H9 (cell line): ENCODE data around the gene KCNG2. TPM values are rescaled to one million over a fixed set of nuclear protein-coding genes. Genes with fewer than 3 reads are reported as not detected.

Experiments
- DNase-seq: peaks from one replicate; pipeline ENCODE4 v3.0.0-alpha.2; 2017
- H2AFZ ChIP-seq: one replicate; pipeline ENCODE4 v1.6.1; 2013; ENCODE audit warnings: mild to moderate bottlenecking, low read length, control low read depth, moderate library complexity
- H2AK5ac ChIP-seq: 2 replicates; pipeline ENCODE4 v1.6.1; 2013; ENCODE audit warnings: low read length, control low read depth, mixed read lengths; ENCODE audit not compliant: insufficient read length
- H2BK120ac ChIP-seq: one replicate; pipeline ENCODE4 v1.6.1; 2013; ENCODE audit warnings: low read depth, mild to moderate bottlenecking, low read length, control low read depth, inconsistent platforms; ENCODE audit not compliant: poor library complexity, severe bottlenecking
- H2BK12ac ChIP-seq: 2 replicates; pipeline ENCODE4 v1.6.1; 2013; ENCODE audit warnings: low read length, control low read depth, mixed read lengths, low read depth; ENCODE audit not compliant: insufficient read length
- H2BK15ac ChIP-seq: 2 replicates; pipeline ENCODE4 v1.6.1; 2013; ENCODE audit warnings: low read depth, low read length, control low read depth
- H2BK20ac ChIP-seq: one replicate; pipeline ENCODE4 v1.6.1; 2013; ENCODE audit warnings: low read depth, mild to moderate bottlenecking, low read length, control low read depth, inconsistent platforms; ENCODE audit not compliant: poor library complexity, severe bottlenecking
- H2BK5ac ChIP-seq: 2 replicates; pipeline ENCODE4 v1.6.1; 2013; ENCODE audit warnings: low read length, control low read depth, mixed read lengths; ENCODE audit not compliant: insufficient read length
- H3K14ac ChIP-seq: 2 replicates; pipeline ENCODE4 v1.6.1; 2013; ENCODE audit warnings: low read length, control low read depth; ENCODE audit not compliant: insufficient read depth
- H3K18ac ChIP-seq: 2 replicates; pipeline ENCODE4 v1.6.1; 2013; ENCODE audit warnings: low read depth, mild to moderate bottlenecking, mixed read lengths, low read length, control low read depth; ENCODE audit not compliant: insufficient read length
- H3K23ac ChIP-seq: 2 replicates; pipeline ENCODE4 v1.6.1; 2013; ENCODE audit warnings: low read length, control low read depth, mixed read lengths, low read depth; ENCODE audit not compliant: insufficient read length
- H3K23me2 ChIP-seq: 2 replicates; pipeline ENCODE4 v1.6.1; 2013; ENCODE audit warnings: low read depth, mild to moderate bottlenecking, mixed read lengths, low read length, control low read depth; ENCODE audit not compliant: insufficient read length, poor library complexity, severe bottlenecking
- H3K27ac ChIP-seq: 2 replicates; pipeline ENCODE4 v1.5.1; 2013; ENCODE audit warnings: low read length, control low read depth, mixed read lengths, low read depth; ENCODE audit not compliant: insufficient read length
- H3K27me3 ChIP-seq: 2 replicates; pipeline ENCODE4 v1.6.1; 2013; ENCODE audit warnings: low read length, control low read depth, inconsistent platforms; ENCODE audit not compliant: insufficient read depth
- H3K4ac ChIP-seq: 2 replicates; pipeline ENCODE4 v1.6.1; 2013; ENCODE audit warnings: low read depth, mild to moderate bottlenecking, control low read depth, inconsistent platforms, low read length, moderate library complexity
- H3K4me1 ChIP-seq: 2 replicates; pipeline ENCODE4 v1.6.1; 2013; ENCODE audit warnings: low read length, control low read depth, inconsistent platforms; ENCODE audit not compliant: insufficient read depth
- H3K4me2 ChIP-seq: 2 replicates; pipeline ENCODE4 v1.6.1; 2013; ENCODE audit warnings: low read length, control low read depth, mixed read lengths; ENCODE audit not compliant: insufficient read length, insufficient read depth
- H3K56ac ChIP-seq: 2 replicates; pipeline ENCODE4 v1.6.1; 2013; ENCODE audit warnings: low read depth, mild to moderate bottlenecking, mixed read lengths, low read length, control low read depth; ENCODE audit not compliant: insufficient read length
- H3K79me1 ChIP-seq: 2 replicates; pipeline ENCODE4 v1.6.1; 2013; ENCODE audit warnings: low read depth, mild to moderate bottlenecking, moderate library complexity, low read length, control low read depth, inconsistent platforms; ENCODE audit not compliant: insufficient read depth, poor library complexity, severe bottlenecking
- H3K79me2 ChIP-seq: 2 replicates; pipeline ENCODE4 v1.6.1; 2013; ENCODE audit warnings: low read length, control low read depth, inconsistent platforms; ENCODE audit not compliant: insufficient read depth
- H3K9ac ChIP-seq: 2 replicates; pipeline ENCODE4 v1.6.1; 2013; ENCODE audit warnings: low read length, control low read depth, mixed read lengths; ENCODE audit not compliant: insufficient read length; ENCODE audit errors: extremely low read depth
- H3K9me3 ChIP-seq: one replicate; pipeline ENCODE4 v1.6.1; 2013; ENCODE audit warnings: low read depth, low read length, inconsistent platforms; ENCODE audit not compliant: control insufficient read depth
- H3T11ph ChIP-seq: one replicate; pipeline ENCODE4 v1.6.1; 2013; ENCODE audit warnings: mild to moderate bottlenecking, low read length, control low read depth, inconsistent platforms
- H4K20me1 ChIP-seq: one replicate; pipeline ENCODE4 v1.6.1; 2013; ENCODE audit not compliant: control insufficient read depth, insufficient read length, insufficient read depth
- H4K5ac ChIP-seq: 2 replicates; pipeline ENCODE4 v1.6.1; 2013; ENCODE audit warnings: low read depth, mild to moderate bottlenecking, mixed read lengths, low read length, control low read depth; ENCODE audit not compliant: insufficient read length
- H4K8ac ChIP-seq: replicated peaks from 2 replicates; pipeline ENCODE4 v1.6.1; 2013; ENCODE audit warnings: low read length, control low read depth, mixed read lengths, low read depth; ENCODE audit not compliant: insufficient read length
- H4K91ac ChIP-seq: 2 replicates; pipeline ENCODE4 v1.6.1; 2013; ENCODE audit warnings: low read depth, mild to moderate bottlenecking, moderate library complexity, mixed read lengths, low read length, control low read depth; ENCODE audit not compliant: insufficient read length
- H3K27ac Mint-ChIP-seq, 3 experiments: 2 replicates in 2 of 3; 3 replicates in 1 of 3; pipeline ENCODE4 v1.8.0; 2020 to 2021; ENCODE audit warnings: mixed read lengths in 3 of 3, mild to moderate bottlenecking in 1 of 3, moderate library complexity in 1 of 3
- H3K27me3 Mint-ChIP-seq: 2 replicates; pipeline ENCODE4 v1.8.0; 2021; ENCODE audit warnings: low read depth, mild to moderate bottlenecking, moderate library complexity, mixed read lengths
- H3K36me3 Mint-ChIP-seq, 3 experiments: 2 replicates in 2 of 3; 3 replicates in 1 of 3; pipeline ENCODE4 v1.8.0; 2020 to 2021; ENCODE audit warnings: low read depth in 3 of 3, mixed read lengths in 3 of 3; ENCODE audit not compliant: insufficient read depth in 1 of 3
- H3K4me1 Mint-ChIP-seq, 2 experiments: 2 replicates each; pipeline ENCODE4 v1.8.0; 2020; ENCODE audit warnings: mixed read lengths in 2 of 2
- H3K4me3 Mint-ChIP-seq, 2 experiments: 2 replicates in 1 of 2; 3 replicates in 1 of 2; pipeline ENCODE4 v1.8.0; 2020 to 2021; ENCODE audit warnings: mild to moderate bottlenecking in 2 of 2, mixed read lengths in 2 of 2, moderate library complexity in 1 of 2
- H3K9me3 Mint-ChIP-seq, 2 experiments: 2 replicates in 1 of 2; 3 replicates in 1 of 2; pipeline ENCODE4 v1.8.0; 2020; ENCODE audit warnings: mild to moderate bottlenecking in 2 of 2, mixed read lengths in 2 of 2, moderate library complexity in 1 of 2
- WGBS: extraction: QIAGEN DNeasy Blood & Tissue Kit; methylation state at CpG from one replicate; pipeline ENCODE4 v1.1.7; 2013; ENCODE audit warnings: missing lambda C conversion rate, low lambda C conversion rate, mixed read lengths; ENCODE audit not compliant: insufficient read length; ENCODE audit errors: extremely low coverage; 5-methylcytosine and 5-hydroxymethylcytosine counted together
- total RNA-seq: library from RNA; stranded (reverse); gene quantifications from 2 replicates; pipeline ENCODE4 v1.2.1, GENCODE V29; 2021
- TF ChIP-seq, protein P1 (sequence below): fragments of 200-600 bp; sonication (generic); conservative IDR thresholded peaks from 3 replicates; pipeline ENCODE4 v1.8.0; 2021; ENCODE audit warnings: antibody characterized with exemption, mild to moderate bottlenecking

The KCNG2 gene
- total RNA-seq, 1 experiment from 2014 or later = 0.15 TPM

DNA sequence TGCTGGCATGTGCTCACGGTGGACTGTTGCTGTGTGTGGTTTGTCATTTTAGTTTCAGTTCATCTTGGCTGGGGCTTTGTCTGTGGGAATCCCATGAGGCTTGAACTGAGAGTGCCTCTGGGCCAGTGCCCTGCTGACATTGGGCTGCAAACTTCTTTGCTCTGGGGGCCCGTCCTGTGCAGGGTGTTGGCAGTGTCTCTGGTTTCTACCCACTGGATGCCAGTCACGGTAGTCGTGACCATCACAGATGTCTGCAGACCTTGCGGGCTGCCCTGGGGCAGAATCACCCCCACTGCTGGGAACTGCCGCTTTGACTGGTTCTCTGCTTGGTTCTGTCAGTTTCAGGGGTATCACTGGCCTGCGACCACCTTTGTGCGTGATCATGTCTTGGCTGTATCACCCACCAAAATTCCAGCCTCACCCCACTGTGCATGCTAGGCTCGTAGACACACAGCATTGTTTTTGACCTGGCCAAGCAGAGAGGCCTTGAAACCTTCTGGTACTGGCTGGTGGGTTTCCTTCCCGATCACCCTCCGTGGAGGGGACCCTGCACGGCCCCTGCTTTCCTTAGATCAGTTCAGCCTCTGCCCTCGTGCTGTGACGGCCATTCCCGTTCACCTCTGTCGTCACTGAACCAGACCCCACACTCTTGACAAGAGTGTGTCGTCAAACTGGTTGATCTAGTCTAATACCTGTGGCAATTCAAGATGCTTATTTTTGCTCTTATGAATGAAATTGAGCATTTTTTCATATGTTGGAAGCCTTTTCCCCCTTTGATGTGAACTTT, 57.6 kb downstream of the KCNG2 start:
- H2AK5ac ChIP-seq = no peak overlapping the region
- no peak overlapping the region for H2BK15ac ChIP-seq
- H2BK5ac ChIP-seq = no peak overlapping the region
- no peak overlapping the region for H4K91ac ChIP-seq
- no peaks in the 10 kb centered on the region for H3K27me3 ChIP-seq
- H4K20me1 ChIP-seq = no peaks in the 10 kb centered on the region
- Mint-ChIP-seq H3K4me3 (no peak overlapping the region), H3K9me3 (no peaks in the 10 kb centered on the region; a peak in 1 of 5 replicates), H3K27ac (no peak overlapping the region), H3K27me3 (peaks cover 25% of the 10 kb centered on the region), H3K36me3 (no peaks in the 10 kb centered on the region), H3K4me1 (peaks cover 5 to 6% of the 10 kb centered on the region in 2 experiments; a peak in 3 of 4 replicates)
- no peaks in the 10 kb centered on the region for H3K23me2 ChIP-seq
- no peak overlapping the region for H3K4me2 ChIP-seq
- H3K79me1 ChIP-seq = no peaks in the 10 kb centered on the region
- no peak overlapping the region for H3K27ac ChIP-seq
- H3K18ac ChIP-seq = no peak overlapping the region
- no peak overlapping the region for H2BK12ac ChIP-seq
- H3K79me2 ChIP-seq = no peaks in the 10 kb centered on the region
- WGBS = no CpG with 5 or more reads among the region's 17 CpGs
- no peak overlapping the region for H4K8ac ChIP-seq
- no peak overlapping the region for H4K5ac ChIP-seq
- H3K23ac ChIP-seq = no peak overlapping the region
- H3K14ac ChIP-seq = no peak overlapping the region
- H3K9me3 ChIP-seq = no peaks in the 10 kb centered on the region
- H3T11ph ChIP-seq = no peak overlapping the region
- H3K4me1 ChIP-seq = no peaks in the 10 kb centered on the region
- H3K4ac ChIP-seq = no peak overlapping the region
- DNase-seq = no peak
- no peak overlapping the region for H2BK20ac ChIP-seq
- H2AFZ ChIP-seq = no peak overlapping the region
- no peak overlapping the region for H3K9ac ChIP-seq
- TF ChIP-seq, protein P1, sequence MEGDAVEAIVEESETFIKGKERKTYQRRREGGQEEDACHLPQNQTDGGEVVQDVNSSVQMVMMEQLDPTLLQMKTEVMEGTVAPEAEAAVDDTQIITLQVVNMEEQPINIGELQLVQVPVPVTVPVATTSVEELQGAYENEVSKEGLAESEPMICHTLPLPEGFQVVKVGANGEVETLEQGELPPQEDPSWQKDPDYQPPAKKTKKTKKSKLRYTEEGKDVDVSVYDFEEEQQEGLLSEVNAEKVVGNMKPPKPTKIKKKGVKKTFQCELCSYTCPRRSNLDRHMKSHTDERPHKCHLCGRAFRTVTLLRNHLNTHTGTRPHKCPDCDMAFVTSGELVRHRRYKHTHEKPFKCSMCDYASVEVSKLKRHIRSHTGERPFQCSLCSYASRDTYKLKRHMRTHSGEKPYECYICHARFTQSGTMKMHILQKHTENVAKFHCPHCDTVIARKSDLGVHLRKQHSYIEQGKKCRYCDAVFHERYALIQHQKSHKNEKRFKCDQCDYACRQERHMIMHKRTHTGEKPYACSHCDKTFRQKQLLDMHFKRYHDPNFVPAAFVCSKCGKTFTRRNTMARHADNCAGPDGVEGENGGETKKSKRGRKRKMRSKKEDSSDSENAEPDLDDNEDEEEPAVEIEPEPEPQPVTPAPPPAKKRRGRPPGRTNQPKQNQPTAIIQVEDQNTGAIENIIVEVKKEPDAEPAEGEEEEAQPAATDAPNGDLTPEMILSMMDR = no peak
- H2BK120ac ChIP-seq = no peak overlapping the region
- H3K56ac ChIP-seq = no peak overlapping the region
